H1 (cell line): ENCODE measurements around the gene MIXL1. TPM values are rescaled to one million over a fixed set of nuclear protein-coding genes. Genes with fewer than 3 reads are reported as not detected.

Experiments
- CTCF ChIA-PET: fragments of 300-600 bp; sonication (Branson Sonifier 250); formaldehyde crosslinking; loops from one replicate; lab custom pipeline; 2021; ENCODE audit not compliant: partially characterized antibody; lab: Charles Lee
- POLR2A ChIA-PET: fragments of 300-600 bp; sonication (Branson Sonifier 250); formaldehyde crosslinking; loops from one replicate; lab custom pipeline; 2021; ENCODE audit warnings: inconsistent platforms; ENCODE audit not compliant: partially characterized antibody; lab: Charles Lee
- DNase-seq, 2 experiments: peaks; one replicate each; pipeline versions ENCODE4 v3.0.0 to v3.0.0-alpha.2; 2010 to 2022; ENCODE audit warnings: low spot score in 2 of 2, low read depth in 1 of 2, mixed read lengths in 1 of 2
- FAIRE-seq: peaks from 2 replicates; lab custom pipeline; 2011; peaks lifted over from hg19 to GRCh38; lab: Jason Lieb, UNC
- H2AFZ ChIP-seq: 2 replicates; pipeline ENCODE4 v1.8.1; 2012; ENCODE audit warnings: low read length, inconsistent platforms
- H2AK5ac ChIP-seq: 2 replicates; pipeline ENCODE4 v1.6.1; 2013; ENCODE audit warnings: low read depth, low read length
- H2BK120ac ChIP-seq: replicated peaks from 2 replicates; pipeline ENCODE3; 2013; ENCODE audit warnings: low read depth, low read length, inconsistent platforms
- H2BK12ac ChIP-seq: 2 replicates; pipeline ENCODE4 v1.6.1; 2013; ENCODE audit warnings: low read depth, low read length
- H2BK15ac ChIP-seq: 2 replicates; pipeline ENCODE4 v1.6.1; 2013; ENCODE audit warnings: low read length
- H2BK20ac ChIP-seq: 2 replicates; pipeline ENCODE4 v1.6.1; 2013; ENCODE audit warnings: low read length
- H2BK5ac ChIP-seq: 2 replicates; pipeline ENCODE4 v1.6.1; 2013; ENCODE audit warnings: low read depth, low read length
- H3K14ac ChIP-seq: 2 replicates; pipeline ENCODE4 v1.6.1; 2013; ENCODE audit warnings: inconsistent platforms; ENCODE audit not compliant: insufficient read length
- H3K18ac ChIP-seq: 2 replicates; pipeline ENCODE4 v1.6.1; 2013; ENCODE audit warnings: low read length; ENCODE audit errors: extremely low read depth
- H3K23ac ChIP-seq: 2 replicates; pipeline ENCODE4 v1.6.1; 2013; ENCODE audit warnings: inconsistent platforms; ENCODE audit not compliant: insufficient read length
- H3K23me2 ChIP-seq: 2 replicates; pipeline ENCODE4 v1.6.1; 2013; ENCODE audit warnings: low read depth, low read length
- H3K27ac ChIP-seq: 2 replicates; pipeline ENCODE4 v1.6.1; 2011; ENCODE audit warnings: low read depth, low read length, inconsistent platforms
- H3K27me3 ChIP-seq, 4 experiments: replicated peaks in 1 of 4; 1 replicate in 1 of 4; 2 replicates in 3 of 4; pipeline versions ENCODE4 v1.6.1 to v1.8.1; 2011 to 2013; ENCODE audit warnings: low read length in 3 of 4, mild to moderate bottlenecking in 3 of 4, inconsistent platforms in 2 of 4, mixed read lengths in 2 of 4, moderate library complexity in 1 of 4; ENCODE audit not compliant: control insufficient read depth in 3 of 4, insufficient read depth in 3 of 4; ENCODE audit errors: extremely low read depth in 1 of 4
- H3K36me3 ChIP-seq, 4 experiments: 2 replicates each; pipeline versions ENCODE4 v1.6.1 to v1.8.1; 2011 to 2013; ENCODE audit warnings: mild to moderate bottlenecking in 4 of 4, low read length in 3 of 4, moderate library complexity in 2 of 4, control low read depth in 1 of 4, inconsistent platforms in 1 of 4; ENCODE audit not compliant: insufficient read depth in 4 of 4, control insufficient read depth in 2 of 4
- H3K4ac ChIP-seq: replicated peaks from 2 replicates; pipeline ENCODE3; 2013; ENCODE audit warnings: low read length, low read depth, mixed read lengths, inconsistent platforms; ENCODE audit not compliant: insufficient read length
- H3K4me1 ChIP-seq, 4 experiments: replicated peaks in 1 of 4; 1 replicate in 1 of 4; 2 replicates in 3 of 4; pipeline versions ENCODE4 v1.6.1 to v1.8.1; 2011 to 2013; ENCODE audit warnings: low read length in 3 of 4, inconsistent platforms in 2 of 4, mixed read lengths in 1 of 4; ENCODE audit not compliant: insufficient read depth in 4 of 4, control insufficient read depth in 3 of 4
- H3K4me2 ChIP-seq, 2 experiments: 2 replicates each; pipeline versions ENCODE4 v1.6.1 to v1.8.1; 2011 to 2013; ENCODE audit warnings: low read depth in 2 of 2, low read length in 2 of 2, control low read depth in 1 of 2, inconsistent platforms in 1 of 2, mild to moderate bottlenecking in 1 of 2; ENCODE audit not compliant: insufficient read depth in 1 of 2
- H3K4me3 ChIP-seq, 4 experiments: fragments of 200-600, 300-600 bp in 1 of 4; sonication (generic), shearing (Covaris generic), sonication (Bioruptor Twin) in 1 of 4; 2 replicates each; pipeline versions ENCODE4 v1.5.1 to v1.8.1; 2011 to 2016; ENCODE audit warnings: low read length in 4 of 4, low read depth in 3 of 4, control low read depth in 2 of 4, inconsistent platforms in 2 of 4, mild to moderate bottlenecking in 2 of 4, mixed read lengths in 1 of 4, moderate library complexity in 1 of 4; ENCODE audit not compliant: insufficient read depth in 2 of 4; ENCODE audit errors: extremely low read depth in 1 of 4
- H3K56ac ChIP-seq: replicated peaks from 2 replicates; pipeline ENCODE3; 2013; ENCODE audit warnings: low read depth, mild to moderate bottlenecking, mixed read lengths, low read length, inconsistent platforms; ENCODE audit not compliant: insufficient read length
- H3K79me1 ChIP-seq: 2 replicates; pipeline ENCODE4 v1.6.1; 2013; ENCODE audit warnings: low read depth, low read length, control low read depth
- H3K79me2 ChIP-seq, 2 experiments: 2 replicates each; pipeline versions ENCODE4 v1.6.1 to v1.8.1; 2012 to 2013; ENCODE audit warnings: low read length in 2 of 2, mild to moderate bottlenecking in 2 of 2, inconsistent platforms in 1 of 2; ENCODE audit not compliant: insufficient read depth in 2 of 2, control insufficient read depth in 1 of 2
- H3K9ac ChIP-seq, 4 experiments: replicated peaks in 1 of 4; 1 replicate in 1 of 4; 2 replicates in 3 of 4; pipeline versions ENCODE4 v1.6.1 to v1.8.1; 2011 to 2013; ENCODE audit warnings: low read depth in 3 of 4, low read length in 3 of 4, control low read depth in 2 of 4, mild to moderate bottlenecking in 2 of 4, moderate library complexity in 2 of 4, inconsistent platforms in 1 of 4; ENCODE audit errors: extremely low read depth in 1 of 4
- H3K9me3 ChIP-seq, 2 experiments: 2 replicates each; pipeline versions ENCODE4 v1.6.1 to v1.8.1; 2012 to 2013; ENCODE audit warnings: mild to moderate bottlenecking in 2 of 2, moderate library complexity in 2 of 2, control low read depth in 1 of 2, inconsistent platforms in 1 of 2, low read depth in 1 of 2, low read length in 1 of 2, mixed read lengths in 1 of 2; ENCODE audit not compliant: insufficient read depth in 2 of 2
- H4K20me1 ChIP-seq, 2 experiments: replicated peaks in 1 of 2; 2 replicates each; pipeline versions ENCODE3 to v1.8.1; 2011 to 2013; ENCODE audit warnings: inconsistent platforms in 2 of 2, low read length in 2 of 2, mild to moderate bottlenecking in 1 of 2; ENCODE audit not compliant: insufficient read depth in 2 of 2, control insufficient read depth in 1 of 2
- H4K5ac ChIP-seq: 2 replicates; pipeline ENCODE4 v1.6.1; 2013; ENCODE audit warnings: low read length, low read depth, mixed read lengths, inconsistent platforms; ENCODE audit not compliant: insufficient read length
- H4K8ac ChIP-seq: 2 replicates; pipeline ENCODE4 v1.8.0; 2013; ENCODE audit warnings: mild to moderate bottlenecking, moderate library complexity, low read length, inconsistent platforms; ENCODE audit not compliant: insufficient read depth; ENCODE audit errors: extremely low read depth
- H4K91ac ChIP-seq: replicated peaks from 2 replicates; pipeline ENCODE3; 2013; ENCODE audit warnings: low read length, mixed read lengths, inconsistent platforms; ENCODE audit not compliant: insufficient read length
- TAF1 ChIP-seq: IDR thresholded peaks from 2 replicates; pipeline ENCODE4 v1.6.1; 2011; ENCODE audit warnings: mild to moderate bottlenecking, low read depth, low read length
- WGBS, 2 experiments: shearing (Covaris generic) in 1 of 2; methylation state at CpG; one replicate each; pipeline versions ENCODE4 v1.1.6 to v1.1.7; 2013 to 2015; ENCODE audit warnings: low lambda C conversion rate in 2 of 2, mixed read lengths in 2 of 2, inconsistent platforms in 1 of 2, low coverage in 1 of 2, missing lambda C conversion rate in 1 of 2; ENCODE audit not compliant: insufficient replicate concordance in 2 of 2, insufficient coverage in 1 of 2, insufficient read length in 1 of 2; ENCODE audit errors: extremely low coverage in 1 of 2, missing lambda C conversion rate in 1 of 2; 5-methylcytosine and 5-hydroxymethylcytosine counted together
- polyA plus RNA-seq, 7 experiments: library from polyadenylated mRNA; depleted of rRNA in 3 of 7; stranded (reverse) in 5 of 7; unstranded in 2 of 7; fragments of >200 nt in 5 of 7; fragments of 200-250 nt in 2 of 7; gene quantifications; 1 replicate in 5 of 7; 2 replicates in 1 of 7; 4 replicates in 1 of 7; pipeline versions ENCODE4 v1.2.1 to v1.2.3, GENCODE V29; 2011 to 2013; ENCODE audit warnings: missing spikeins in 2 of 7, mixed read lengths in 2 of 7
- total RNA-seq: library from RNA; stranded (reverse); fragmentation: NEBNext Ultra II Directional; extraction: Animal tissue kit (Norgen Biotek cat#: 25700); gene quantifications from 2 replicates; pipeline ENCODE4 v1.2.1, GENCODE V29; 2021

The MIXL1 gene
- total and polyA plus RNA-seq, 2 of the 8 experiments (the other 6 are each of a cell fraction or from before 2014, with no cell fraction given): 1.5 to 1.8 TPM

DNA sequence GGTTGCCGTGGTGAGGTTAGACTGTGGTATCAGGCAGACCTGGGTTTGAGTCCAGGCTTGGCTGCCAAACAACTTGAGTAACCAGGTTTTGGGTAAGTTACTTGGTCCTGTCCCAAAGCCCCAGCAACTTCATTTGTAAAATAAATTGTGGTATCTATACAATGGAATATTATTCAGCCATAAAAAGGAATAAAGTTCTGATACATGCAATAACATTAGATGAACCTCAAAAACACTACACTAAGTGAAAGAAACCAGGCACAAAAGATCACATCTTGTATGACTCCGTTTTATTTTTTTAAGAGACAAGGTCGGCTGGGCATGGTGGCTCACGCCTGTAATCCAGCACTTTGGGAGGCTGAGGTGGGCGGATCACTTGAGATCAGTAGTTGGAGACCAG lies 16.4 kb upstream of the MIXL1 start:
- no peak overlapping the region for H3K14ac ChIP-seq
- FAIRE-seq: no peak

More for the DNA sequence above, 16.4 kb upstream of the MIXL1 start:
- Histone ChIP-seq H2AFZ (no peak overlapping the region), H2BK12ac (peak overlapping the region; percentile 72; the same call in 1 of the 2 replicates), H3K56ac (no peak overlapping the region), H3K36me3 (no peaks in the 10 kb centered on the region), H3K4ac (no peak overlapping the region), H2AK5ac (no peak overlapping the region), H2BK20ac (no peak overlapping the region), H4K5ac (no peak overlapping the region), H3K4me2 (no peak overlapping the region), H4K20me1 (no peaks in the 10 kb centered on the region), H2BK15ac (no peak overlapping the region), H4K91ac (no peak overlapping the region), H3K27me3 (peaks cover 0 to 4% (median 1%) of the 10 kb centered on the region in 4 experiments; a peak in 2 of 7 replicates), H3K18ac (no peak overlapping the region), H2BK120ac (no peak overlapping the region), H3K9ac (no peak overlapping the region), H3K23ac (no peak overlapping the region), H3K4me1 (peaks cover 4 to 14% (median 8%) of the 10 kb centered on the region in 4 experiments), H2BK5ac (no peak overlapping the region), H3K79me2 (no peaks in the 10 kb centered on the region), H3K79me1 (no peaks in the 10 kb centered on the region), H3K9me3 (no peaks in the 10 kb centered on the region), H3K4me3 (no peak overlapping the region), H3K27ac (no peak overlapping the region), H4K8ac (no peak overlapping the region), H3K23me2 (no peaks in the 10 kb centered on the region)
- TF ChIP-seq TAF1: no peak
- DNase-seq: no peak
- CTCF ChIA-PET: interaction anchor here (0.7 kb wide), 1 partner anchor 9 kb away, joined by 6 read pairs; no protein-coding TSS in a partner anchor
- WGBS, 2 experiments: 91% methylated on average over 5 of the region's 5 CpGs; no CpG with 5 or more reads in 1 of the 2 experiments
- POLR2A ChIA-PET: no interaction called here
